SK-N-MC (cell line): ENCODE data around the gene MACROD2.

Source experiments
- DNase-seq: peaks from one replicate; pipeline ENCODE4 v3.0.0-alpha.2; 2011; ENCODE audit warnings: low read depth, low spot score
- H3K27ac ChIP-seq: fragments of 200-600 bp; sonication (generic); 2 replicates; pipeline ENCODE4 v1.5.1; 2016; ENCODE audit warnings: mixed run types
- H3K36me3 ChIP-seq: fragments of 200-600 bp; sonication (generic); 2 replicates; pipeline ENCODE4 v1.6.1; 2017; ENCODE audit warnings: antibody characterized with exemption, low read length, mixed read lengths; ENCODE audit not compliant: insufficient read depth
- H3K4me3 ChIP-seq: fragments of 200-600 bp; sonication (generic); 2 replicates; pipeline ENCODE4 v1.5.1; 2016
- H3K9ac ChIP-seq: fragments of 200-600 bp; sonication (generic); 2 replicates; pipeline ENCODE4 v1.8.0; 2017; ENCODE audit warnings: mixed run types, mixed read lengths; ENCODE audit not compliant: insufficient read length
- H3K9me3 ChIP-seq: fragments of 200-600 bp; sonication (generic); 2 replicates; pipeline ENCODE4 v1.6.1; 2017; ENCODE audit warnings: low read depth, mild to moderate bottlenecking, antibody characterized with exemption, low read length, moderate library complexity, mixed read lengths
- EZH2 ChIP-seq: fragments of 200-600 bp; sonication (generic); IDR thresholded peaks from one replicate; pipeline ENCODE4 v1.6.1; 2017; ENCODE audit warnings: antibody characterized with exemption
- FOXP2 ChIP-seq: optimal IDR thresholded peaks from 2 replicates; pipeline ENCODE3; 2011; ENCODE audit warnings: mild to moderate bottlenecking, moderate library complexity; ENCODE audit not compliant: insufficient read depth; ENCODE audit errors: extremely low read length, control extremely low read depth
- POLR2AphosphoS5 ChIP-seq: IDR thresholded peaks from 2 replicates; pipeline ENCODE4 v1.6.1; 2012; ENCODE audit warnings: mild to moderate bottlenecking, low read depth, low read length, borderline replicate concordance

The MACROD2 gene

GRCh38 chr20:15625981-15626380 lies 1630.7 kb downstream of the MACROD2 start:
- Histone ChIP-seq H3K4me3 (no peak overlapping the region), H3K9me3 (no peaks in the 10 kb centered on the region)

DNA sequence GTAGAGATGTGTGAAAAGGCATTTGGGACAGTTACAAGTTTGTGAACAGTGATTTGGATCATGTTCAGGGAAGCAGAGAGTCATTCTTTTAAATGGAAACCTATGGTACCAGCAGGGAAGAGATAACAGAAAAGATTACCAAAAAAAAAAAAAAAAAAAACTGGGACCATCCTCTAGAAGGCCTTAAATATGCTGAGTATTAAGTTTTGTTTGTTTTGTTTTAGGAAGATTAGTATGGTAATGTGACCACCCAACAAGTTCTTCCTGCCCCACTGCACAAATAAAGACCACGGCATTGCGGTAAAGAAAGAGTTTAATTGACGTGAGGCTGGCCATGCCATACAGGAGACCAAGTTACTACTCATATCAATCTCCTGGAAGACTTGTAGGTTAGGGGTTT lies 1631.8 kb downstream of the MACROD2 start:
- no peak for DNase-seq
- Histone ChIP-seq H3K36me3 (no peaks in the 10 kb centered on the region), H3K9ac (no peak overlapping the region), H3K27ac (no peak overlapping the region), H3K9me3 (no peaks in the 10 kb centered on the region), H3K4me3 (no peak overlapping the region)
- no peak for TF ChIP-seq FOXP2
- no peak for TF ChIP-seq EZH2
- no peak for TF ChIP-seq POLR2AphosphoS5

More at GRCh38 chr20:15625981-15626380, 1630.7 kb downstream of the MACROD2 start:
- DNase-seq = no peak
- Histone ChIP-seq H3K36me3 (no peaks in the 10 kb centered on the region), H3K27ac (no peak overlapping the region), H3K9ac (no peak overlapping the region)
- TF ChIP-seq POLR2AphosphoS5 = no peak
- TF ChIP-seq EZH2 = no peak
- TF ChIP-seq FOXP2 = no peak

GRCh38 chr20:15627501-15627903 lies 1632.2 kb downstream of the MACROD2 start:
- H3K27ac ChIP-seq = no peak overlapping the region
- H3K36me3 ChIP-seq = no peaks in the 10 kb centered on the region
- no peak for DNase-seq
- no peak for TF ChIP-seq EZH2
- no peaks in the 10 kb centered on the region for H3K9me3 ChIP-seq
- no peak overlapping the region for H3K9ac ChIP-seq
- H3K4me3 ChIP-seq = no peak overlapping the region

GRCh38 chr20:15628851-15629353 lies 1633.6 kb downstream of the MACROD2 start:
- H3K9me3 ChIP-seq = no peaks in the 10 kb centered on the region

DNA sequence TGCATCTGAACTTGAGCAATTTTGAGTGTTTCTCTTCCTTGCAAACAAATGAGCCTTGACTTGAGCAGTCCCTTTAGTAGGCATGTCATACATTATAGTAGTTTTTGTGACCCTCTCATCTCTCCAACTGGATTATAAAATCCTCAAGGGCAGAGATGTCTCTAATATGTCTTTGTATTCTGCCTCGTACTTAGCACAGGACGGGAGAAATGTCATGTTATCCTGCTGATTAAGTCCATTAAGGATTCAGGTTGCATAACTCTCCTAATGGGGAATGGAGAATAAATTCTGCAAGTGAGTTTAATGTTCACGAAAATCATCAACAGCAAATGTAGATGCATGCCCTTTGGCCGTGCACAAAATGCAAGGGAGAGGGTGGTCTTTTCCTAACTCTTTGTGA lies 1635.0 kb downstream of the MACROD2 start:
- Histone ChIP-seq H3K4me3 (no peak overlapping the region), H3K27ac (no peak overlapping the region), H3K9ac (no peak overlapping the region), H3K36me3 (no peaks in the 10 kb centered on the region), H3K9me3 (no peaks in the 10 kb centered on the region)
- no peak for DNase-seq
- TF ChIP-seq FOXP2 (no peak), EZH2 (no peak), POLR2AphosphoS5 (no peak)

More at GRCh38 chr20:15628851-15629353, 1633.6 kb downstream of the MACROD2 start:
- TF ChIP-seq POLR2AphosphoS5 (no peak), FOXP2 (no peak), EZH2 (no peak)
- Histone ChIP-seq H3K4me3 (no peak overlapping the region), H3K9ac (no peak overlapping the region), H3K36me3 (no peaks in the 10 kb centered on the region), H3K27ac (no peak overlapping the region)
- no peak for DNase-seq

- Histone ChIP-seq H3K4me3 (no peak overlapping the region), H3K9me3 (no peaks in the 10 kb centered on the region), H3K9ac (no peak overlapping the region), H3K27ac (no peak overlapping the region), H3K36me3 (no peaks in the 10 kb centered on the region)
- DNase-seq = no peak
- no peak for TF ChIP-seq POLR2AphosphoS5
- TF ChIP-seq FOXP2 = no peak
- no peak for TF ChIP-seq EZH2
Observed at GRCh38 chr20:15632680-15633079, 1637.4 kb downstream of the MACROD2 start.

DNA sequence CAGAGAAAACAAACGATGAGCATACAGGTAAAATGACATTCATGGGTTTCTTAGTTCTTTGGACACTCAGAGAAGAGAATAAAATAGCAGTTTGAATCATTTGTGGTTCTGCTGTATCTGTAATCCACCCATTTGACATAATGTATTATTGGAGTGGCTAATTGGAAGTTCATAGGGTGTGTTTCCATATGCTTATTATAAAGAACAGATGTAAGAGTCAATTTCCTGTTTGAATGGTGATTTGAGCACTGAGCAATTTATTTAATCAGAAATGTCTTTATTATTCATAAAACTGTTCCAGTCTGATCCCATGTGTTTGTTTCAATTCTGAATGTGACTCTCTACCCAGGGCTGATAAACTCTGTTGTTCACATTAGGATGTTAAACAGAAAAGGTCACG lies 1638.8 kb downstream of the MACROD2 start:
- H3K36me3 ChIP-seq = no peaks in the 10 kb centered on the region
- H3K9ac ChIP-seq = no peak overlapping the region
- no peak for TF ChIP-seq POLR2AphosphoS5
- TF ChIP-seq EZH2 = no peak
- no peak for TF ChIP-seq FOXP2
- DNase-seq = no peak
- H3K4me3 ChIP-seq = no peak overlapping the region
- no peak overlapping the region for H3K27ac ChIP-seq
- no peaks in the 10 kb centered on the region for H3K9me3 ChIP-seq

- H3K27ac ChIP-seq = no peak overlapping the region
- no peaks in the 10 kb centered on the region for H3K9me3 ChIP-seq
- H3K36me3 ChIP-seq = no peaks in the 10 kb centered on the region
- TF ChIP-seq EZH2 (no peak), POLR2AphosphoS5 (no peak), FOXP2 (no peak)
- no peak overlapping the region for H3K9ac ChIP-seq
- H3K4me3 ChIP-seq = no peak overlapping the region
- DNase-seq = no peak
Observed at GRCh38 chr20:15637546-15637945, 1642.2 kb downstream of the MACROD2 start.

DNA sequence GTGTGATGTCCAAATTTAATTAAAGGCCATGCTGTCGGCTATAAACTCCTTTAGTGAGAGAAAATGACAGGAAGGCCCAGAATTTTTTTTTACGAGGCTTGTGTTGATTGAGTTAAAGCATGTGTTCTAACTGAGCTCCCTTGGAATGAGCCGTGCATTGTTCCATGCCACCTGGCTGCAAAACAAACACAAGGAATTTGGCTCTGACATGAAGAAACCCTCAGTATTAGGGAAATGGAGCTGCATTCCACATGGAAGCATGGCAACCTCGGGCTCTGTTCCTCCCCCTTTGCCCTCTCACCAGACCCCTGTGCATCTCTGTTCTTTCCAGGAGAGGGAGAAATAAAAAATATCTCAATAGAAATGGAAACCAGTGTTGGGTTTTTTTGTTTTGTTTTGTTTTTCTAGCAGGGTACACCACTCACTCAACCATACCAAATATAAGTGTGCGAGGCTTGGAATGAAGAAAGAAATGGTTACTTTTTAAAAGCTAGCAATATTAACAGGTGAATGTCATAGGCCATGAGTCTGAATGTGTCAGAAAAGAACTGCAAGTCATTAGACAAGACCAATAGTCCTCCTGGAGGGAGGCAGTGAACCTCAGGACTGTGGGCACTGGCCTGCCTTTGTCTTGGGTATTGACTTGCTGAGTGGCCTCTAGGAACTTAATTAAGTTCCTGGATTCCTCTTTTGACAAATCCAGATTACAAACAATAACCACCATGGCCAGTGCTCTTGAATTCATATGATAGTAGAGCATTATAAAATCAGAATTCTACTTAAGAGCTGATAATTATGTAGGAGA lies 1642.8 kb downstream of the MACROD2 start:
- H3K9ac ChIP-seq = no peak overlapping the region
- H3K36me3 ChIP-seq = no peaks in the 10 kb centered on the region
- DNase-seq = no peak
- H3K4me3 ChIP-seq = no peak overlapping the region
- TF ChIP-seq FOXP2 (no peak), POLR2AphosphoS5 (no peak)
- H3K27ac ChIP-seq = no peak overlapping the region
- no peaks in the 10 kb centered on the region for H3K9me3 ChIP-seq
